Calu3 (cell line): ENCODE results near the gene CRB3. TPM values are rescaled to one million over a fixed set of nuclear protein-coding genes. Genes with fewer than 3 reads are reported as not detected.

Source experiments
- BruUV-seq: library from RNA; stranded (reverse); fragments of 400-500 nt; replicated peaks from 2 replicates; lab custom pipeline; 2021; lab: Mats Ljungman, UMichigan
- CTCF ChIA-PET: fragments of 300-600 bp; sonication (Branson Sonifier 250); formaldehyde crosslinking; loops from one replicate; lab custom pipeline; 2022; ENCODE audit warnings: antibody characterized with exemption; lab: Charles Lee
- DNase-seq: peaks from one replicate; pipeline ENCODE4 v3.0.0; 2022
- H3K27ac Mint-ChIP-seq: one replicate; pipeline ENCODE4 v1.8.0; 2022; ENCODE audit warnings: mixed read lengths; ENCODE audit not compliant: unreplicated experiment
- H3K27me3 Mint-ChIP-seq: one replicate; pipeline ENCODE4 v1.8.0; 2022; ENCODE audit warnings: mixed read lengths; ENCODE audit not compliant: unreplicated experiment
- H3K36me3 Mint-ChIP-seq: one replicate; pipeline ENCODE4 v1.8.0; 2022; ENCODE audit warnings: mild to moderate bottlenecking, moderate library complexity, mixed read lengths; ENCODE audit not compliant: insufficient read depth, unreplicated experiment
- H3K4me1 Mint-ChIP-seq: one replicate; pipeline ENCODE4 v1.8.0; 2022; ENCODE audit warnings: mild to moderate bottlenecking, low read depth, mixed read lengths; ENCODE audit not compliant: unreplicated experiment
- H3K4me3 Mint-ChIP-seq: one replicate; pipeline ENCODE4 v1.8.0; 2022; ENCODE audit warnings: mild to moderate bottlenecking, low read depth, moderate library complexity, mixed read lengths; ENCODE audit not compliant: unreplicated experiment
- H3K9me3 Mint-ChIP-seq: one replicate; pipeline ENCODE4 v1.8.0; 2022; ENCODE audit warnings: low read depth, mixed read lengths; ENCODE audit not compliant: unreplicated experiment
- intact Hi-C: fragments of 100-400 bp; cut with micrococcal nuclease; formaldehyde crosslinking; loops from one replicate; pipeline ENCODE4 v1.10.0; 2022; ENCODE audit not compliant: unreplicated experiment
- total RNA-seq: library from RNA; stranded (reverse); gene quantifications from 2 replicates; pipeline ENCODE4 v1.2.3, GENCODE V29; 2022
- TF ChIP-seq, protein P1 (sequence below): fragments of 200-600 bp; IDR thresholded peaks from one replicate; pipeline ENCODE4 v1.8.0; 2022; ENCODE audit warnings: antibody characterized with exemption; ENCODE audit not compliant: unreplicated experiment

The CRB3 gene
- total RNA-seq, 1 experiment from 2014 or later, result 47.6 TPM

DNA sequence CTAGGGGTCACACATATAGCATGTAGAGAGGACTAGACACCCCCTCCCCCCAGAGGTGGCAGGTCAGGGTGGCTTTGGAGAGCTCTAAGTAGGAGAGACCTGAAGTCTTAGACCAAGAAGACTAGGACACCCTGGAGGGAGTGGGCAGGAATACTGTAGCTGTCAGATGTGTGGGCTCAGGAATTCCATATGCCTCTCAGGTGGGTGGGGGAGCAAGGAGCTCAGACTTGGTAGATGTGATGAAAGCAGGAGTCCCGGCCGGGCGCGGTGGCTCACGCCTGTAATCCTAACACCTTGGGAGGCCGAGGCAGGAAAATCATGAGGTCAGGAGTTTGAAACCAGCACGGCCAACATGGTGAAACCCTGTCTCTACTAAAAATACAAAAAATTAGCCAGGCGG is 1.6 kb downstream of the CRB3 start:
- H3K4me1 Mint-ChIP-seq, result peaks cover 15% of the 10 kb centered on the region
- no peaks in the 10 kb centered on the region for H3K9me3 Mint-ChIP-seq
- TF ChIP-seq, protein P1, sequence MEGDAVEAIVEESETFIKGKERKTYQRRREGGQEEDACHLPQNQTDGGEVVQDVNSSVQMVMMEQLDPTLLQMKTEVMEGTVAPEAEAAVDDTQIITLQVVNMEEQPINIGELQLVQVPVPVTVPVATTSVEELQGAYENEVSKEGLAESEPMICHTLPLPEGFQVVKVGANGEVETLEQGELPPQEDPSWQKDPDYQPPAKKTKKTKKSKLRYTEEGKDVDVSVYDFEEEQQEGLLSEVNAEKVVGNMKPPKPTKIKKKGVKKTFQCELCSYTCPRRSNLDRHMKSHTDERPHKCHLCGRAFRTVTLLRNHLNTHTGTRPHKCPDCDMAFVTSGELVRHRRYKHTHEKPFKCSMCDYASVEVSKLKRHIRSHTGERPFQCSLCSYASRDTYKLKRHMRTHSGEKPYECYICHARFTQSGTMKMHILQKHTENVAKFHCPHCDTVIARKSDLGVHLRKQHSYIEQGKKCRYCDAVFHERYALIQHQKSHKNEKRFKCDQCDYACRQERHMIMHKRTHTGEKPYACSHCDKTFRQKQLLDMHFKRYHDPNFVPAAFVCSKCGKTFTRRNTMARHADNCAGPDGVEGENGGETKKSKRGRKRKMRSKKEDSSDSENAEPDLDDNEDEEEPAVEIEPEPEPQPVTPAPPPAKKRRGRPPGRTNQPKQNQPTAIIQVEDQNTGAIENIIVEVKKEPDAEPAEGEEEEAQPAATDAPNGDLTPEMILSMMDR, result no peak
- H3K27ac Mint-ChIP-seq, result peak overlapping the region; percentile 89
- no peak for DNase-seq
- no TSS peak for BruUV-seq
- H3K36me3 Mint-ChIP-seq, result peaks cover 42% of the 10 kb centered on the region
- H3K4me3 Mint-ChIP-seq, result peak overlapping the region; percentile 90
- no peaks in the 10 kb centered on the region for H3K27me3 Mint-ChIP-seq
- CTCF ChIA-PET, result no interaction called here
- intact Hi-C loops, result no loop called here

DNA sequence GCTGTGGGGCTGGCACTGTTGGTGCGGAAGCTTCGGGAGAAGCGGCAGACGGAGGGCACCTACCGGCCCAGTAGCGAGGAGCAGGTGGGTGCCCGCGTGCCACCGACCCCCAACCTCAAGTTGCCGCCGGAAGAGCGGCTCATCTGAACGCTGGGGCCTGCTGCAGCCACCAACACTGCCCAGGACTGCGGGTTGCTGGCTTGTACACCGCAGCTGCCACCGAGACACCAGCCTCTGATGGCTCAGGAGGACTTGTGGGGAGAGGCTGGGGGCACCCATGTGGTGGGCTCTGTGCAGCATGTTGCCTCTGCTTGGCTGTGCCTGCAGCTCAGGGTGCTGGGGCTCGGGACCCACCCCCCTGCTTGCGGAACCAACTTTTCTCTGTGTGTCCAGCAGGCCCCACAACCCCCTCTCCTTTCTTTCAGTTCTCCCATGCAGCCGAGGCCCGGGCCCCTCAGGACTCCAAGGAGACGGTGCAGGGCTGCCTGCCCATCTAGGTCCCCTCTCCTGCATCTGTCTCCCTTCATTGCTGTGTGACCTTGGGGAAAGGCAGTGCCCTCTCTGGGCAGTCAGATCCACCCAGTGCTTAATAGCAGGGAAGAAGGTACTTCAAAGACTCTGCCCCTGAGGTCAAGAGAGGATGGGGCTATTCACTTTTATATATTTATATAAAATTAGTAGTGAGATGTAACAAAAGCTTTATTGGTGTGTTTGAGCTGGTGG is 2.6 kb downstream of the CRB3 start:
- Mint-ChIP-seq H3K9me3 (no peaks in the 10 kb centered on the region), H3K4me3 (no peak overlapping the region), H3K27ac (no peak overlapping the region), H3K4me1 (peaks cover 15% of the 10 kb centered on the region), H3K27me3 (no peaks in the 10 kb centered on the region), H3K36me3 (peaks cover 42% of the 10 kb centered on the region)
- BruUV-seq, result no TSS peak
- DNase-seq, result no peak
- intact Hi-C loops, result no loop called here
- TF ChIP-seq, protein P1, result no peak
- CTCF ChIA-PET, result no interaction called here

DNA sequence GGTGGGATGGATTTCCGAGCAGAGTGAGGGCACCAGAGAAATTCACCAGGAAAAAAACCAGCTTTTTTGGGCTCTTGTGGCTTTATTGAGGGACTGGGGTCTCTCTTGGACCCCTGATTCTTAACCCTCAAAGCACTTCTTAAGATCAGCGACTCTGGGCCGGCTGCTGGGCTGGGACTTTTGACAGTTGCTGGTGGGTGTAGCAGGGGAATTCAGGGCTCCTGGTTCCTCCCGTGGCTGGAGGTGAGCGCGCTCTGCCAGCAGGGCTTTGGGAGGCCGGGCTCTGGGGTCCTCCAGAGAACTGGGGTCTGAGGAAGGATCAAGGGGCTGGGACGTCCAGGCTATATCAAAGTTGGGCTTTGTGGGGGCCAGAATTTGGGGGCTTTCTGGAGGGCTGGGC is 3.3 kb downstream of the CRB3 start:
- intact Hi-C loops, result no loop called here
- no peaks in the 10 kb centered on the region for H3K27me3 Mint-ChIP-seq
- no peak overlapping the region for H3K27ac Mint-ChIP-seq
- H3K4me1 Mint-ChIP-seq, result peaks cover 15% of the 10 kb centered on the region
- TF ChIP-seq, protein P1, result no peak
- peaks cover 42% of the 10 kb centered on the region for H3K36me3 Mint-ChIP-seq
- no peaks in the 10 kb centered on the region for H3K9me3 Mint-ChIP-seq
- BruUV-seq, result no TSS peak
- DNase-seq, result no peak
- no peak overlapping the region for H3K4me3 Mint-ChIP-seq
- CTCF ChIA-PET, result no interaction called here

DNA sequence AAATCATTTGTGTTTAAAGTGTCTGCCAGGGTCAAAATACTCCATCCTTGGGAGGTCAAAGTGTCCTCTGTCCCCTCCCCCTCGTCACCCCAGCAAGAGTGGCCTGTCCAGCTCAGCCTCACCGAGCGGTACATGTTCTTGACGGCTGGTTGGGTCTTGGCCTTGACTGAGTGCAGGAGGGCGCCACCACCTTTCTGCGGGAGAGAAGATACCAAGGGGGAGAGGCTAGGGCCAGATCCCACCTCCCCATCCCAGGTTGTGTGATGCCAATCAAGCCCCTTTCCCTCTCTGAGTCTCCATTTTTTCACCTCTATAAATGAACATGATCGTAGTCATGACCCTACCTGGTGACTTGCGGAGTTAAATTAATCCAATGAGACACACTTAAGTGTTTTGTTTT is 6.1 kb downstream of the CRB3 start:
- H3K36me3 Mint-ChIP-seq, result peaks cover 27% of the 10 kb centered on the region
- no peaks in the 10 kb centered on the region for H3K27me3 Mint-ChIP-seq
- intact Hi-C loops, result no loop called here
- CTCF ChIA-PET, result no interaction called here
- no peak for DNase-seq
- no peak overlapping the region for H3K27ac Mint-ChIP-seq
- TF ChIP-seq, protein P1, result no peak
- no peak overlapping the region for H3K4me3 Mint-ChIP-seq
- H3K4me1 Mint-ChIP-seq, result peaks cover 15% of the 10 kb centered on the region
- no peaks in the 10 kb centered on the region for H3K9me3 Mint-ChIP-seq
- BruUV-seq, result no TSS peak
